GM19238 (cell line): ENCODE results near the gene DDR2.
"Not testable (repeated sequence)": the region's sequence is repeated elsewhere in the genome, so short reads cannot be mapped to it uniquely, and the experiment has no call there.

Experiments
- DNase-seq: peaks from one replicate; pipeline ENCODE4 v3.0.0; 2011; ENCODE audit warnings: low spot score; ENCODE audit not compliant: insufficient read length

DDR2 gene

DNA sequence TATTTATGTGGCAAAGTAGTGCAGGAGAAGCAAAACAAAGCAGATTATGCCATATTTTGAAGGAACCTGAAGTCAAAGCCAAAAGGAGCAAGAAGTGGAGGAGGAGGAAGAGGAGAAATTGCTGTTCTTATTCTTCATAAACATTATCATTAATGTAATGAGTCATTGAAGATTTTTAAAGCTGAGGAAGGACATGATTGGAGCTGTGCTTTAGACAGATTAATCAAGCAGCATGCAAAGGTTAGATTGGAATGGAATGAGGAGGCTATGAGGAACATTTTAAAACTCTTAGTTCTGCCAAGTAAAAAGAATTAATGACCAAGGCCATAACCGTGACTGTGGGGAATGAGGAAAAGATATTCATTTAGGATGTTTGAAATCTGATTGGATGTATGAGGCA lies 125.2 kb downstream of the DDR2 start:
- no peak for DNase-seq

DNA sequence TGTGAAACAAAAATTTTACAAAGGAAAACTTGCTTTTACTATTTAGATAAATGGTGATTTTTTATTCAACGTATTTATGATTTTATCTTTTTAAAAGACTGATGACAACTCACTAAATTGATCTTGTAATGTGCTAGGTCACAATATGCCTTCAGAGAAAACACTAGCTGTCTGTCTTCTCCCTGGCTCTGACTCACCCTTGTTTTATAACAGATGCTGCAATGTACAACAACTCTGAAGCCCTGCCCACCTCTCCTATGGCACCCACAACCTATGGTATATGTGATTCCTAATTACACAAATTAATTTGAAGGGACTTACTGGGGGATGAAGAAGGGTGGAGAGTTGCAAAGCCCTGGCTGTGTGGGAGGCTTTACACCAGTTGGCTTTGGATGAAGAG lies 133.5 kb downstream of the DDR2 start:
- no peak for DNase-seq

DNA sequence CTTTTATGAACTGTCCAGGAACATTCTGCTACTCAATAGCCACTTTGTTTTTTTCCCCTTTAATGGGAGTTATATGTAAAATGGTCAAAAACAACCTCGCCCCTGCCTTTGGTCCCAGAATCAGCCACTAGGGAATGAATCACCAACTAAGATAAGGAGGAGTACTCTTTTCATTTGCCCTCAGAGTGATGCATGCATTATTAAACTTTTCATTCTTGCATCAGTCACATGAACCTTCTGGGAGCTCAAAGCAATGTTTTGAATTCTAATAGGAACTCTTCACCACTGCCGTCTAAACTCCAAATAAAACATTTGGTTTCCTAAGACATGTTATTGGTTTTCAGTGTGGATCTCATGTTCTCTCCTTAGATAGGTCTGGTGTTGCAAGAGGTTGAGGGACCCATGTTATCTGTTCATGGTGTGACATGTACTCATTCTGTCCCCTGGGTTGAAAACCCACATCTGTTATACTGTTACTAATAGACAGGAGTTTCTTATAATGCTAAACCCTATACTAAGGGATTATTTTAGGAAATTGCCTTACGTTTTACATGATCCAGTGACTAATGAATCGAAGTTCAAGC lies 140.4 kb downstream of the DDR2 start:
- DNase-seq: no peak

DNA sequence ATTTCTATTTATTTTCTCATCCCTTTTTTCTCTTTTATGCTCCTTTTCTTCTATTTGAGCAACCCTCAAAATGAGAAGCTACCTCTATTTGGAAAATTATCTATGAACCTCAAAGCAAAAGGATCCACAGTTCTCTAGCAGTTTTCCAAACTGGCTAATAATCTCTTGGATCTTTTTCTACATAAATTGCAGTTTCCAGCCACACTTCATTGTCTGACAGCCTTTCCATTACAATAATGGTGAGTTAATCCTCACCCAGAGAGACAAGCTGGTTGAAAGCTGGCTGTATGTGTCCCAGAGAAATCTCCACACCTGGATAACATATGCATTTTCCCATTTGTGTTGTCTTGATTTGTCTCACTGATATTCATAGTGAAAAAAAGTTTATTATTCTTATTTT lies 141.7 kb downstream of the DDR2 start:
- no peak for DNase-seq

DNA sequence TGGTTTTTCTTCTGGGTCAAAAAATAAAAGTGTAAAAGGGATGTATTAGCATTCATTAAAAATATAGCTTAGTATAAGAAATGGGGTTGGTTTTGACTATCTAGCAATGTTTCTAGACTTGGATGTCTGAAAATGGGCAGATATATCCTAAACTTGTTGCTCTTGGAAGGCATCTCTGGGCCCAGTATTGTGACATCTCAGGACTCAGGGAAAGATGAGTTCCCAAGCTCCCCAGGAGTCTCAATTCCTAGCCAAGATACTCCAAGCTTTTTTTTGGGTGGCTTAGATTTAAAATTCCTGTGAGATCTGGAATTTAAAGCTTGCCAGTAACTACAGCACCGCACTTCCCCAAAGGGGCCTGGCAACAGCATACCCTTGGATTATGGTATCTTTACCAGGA lies 146.8 kb downstream of the DDR2 start:
- no peak for DNase-seq

DNA sequence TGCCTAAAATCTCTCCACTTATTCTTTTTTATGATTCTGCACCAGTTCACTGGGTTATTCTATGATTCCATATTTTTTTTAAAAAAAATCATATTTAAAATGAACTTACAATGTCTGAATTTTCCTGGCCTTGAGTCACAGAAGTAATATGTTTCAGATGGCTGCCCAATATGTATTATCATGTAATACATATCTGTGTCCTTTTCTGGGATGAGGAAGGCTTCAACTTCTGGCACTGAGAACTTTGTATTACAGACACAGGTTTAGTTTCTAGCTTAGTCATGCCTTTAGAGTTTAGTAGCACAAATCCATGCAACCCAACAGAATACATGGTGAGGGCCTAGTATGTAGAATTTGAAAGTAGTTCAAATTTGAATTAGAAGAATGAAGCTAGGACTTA lies 150.4 kb downstream of the DDR2 start:
- no peak for DNase-seq

DNA sequence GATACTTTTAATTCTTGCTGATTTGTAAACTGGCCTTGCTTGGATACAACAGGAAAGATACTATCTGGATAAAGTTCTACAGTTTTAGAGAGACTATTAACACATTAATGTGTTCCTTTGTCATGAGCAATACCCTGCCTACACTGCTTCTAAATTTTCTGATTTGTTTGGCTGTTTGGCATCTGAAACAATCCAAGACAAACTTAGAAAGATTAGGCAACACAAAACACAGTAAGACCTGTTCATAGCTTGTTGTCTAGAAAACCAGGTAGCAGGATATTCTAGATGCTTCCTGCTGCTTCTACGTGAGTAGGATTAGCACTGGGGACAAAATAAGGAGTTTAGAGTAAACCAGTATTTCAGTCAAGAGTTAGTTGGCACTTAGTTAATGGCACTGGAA lies 152.7 kb downstream of the DDR2 start:
- DNase-seq: not testable (repeated sequence)

DNA sequence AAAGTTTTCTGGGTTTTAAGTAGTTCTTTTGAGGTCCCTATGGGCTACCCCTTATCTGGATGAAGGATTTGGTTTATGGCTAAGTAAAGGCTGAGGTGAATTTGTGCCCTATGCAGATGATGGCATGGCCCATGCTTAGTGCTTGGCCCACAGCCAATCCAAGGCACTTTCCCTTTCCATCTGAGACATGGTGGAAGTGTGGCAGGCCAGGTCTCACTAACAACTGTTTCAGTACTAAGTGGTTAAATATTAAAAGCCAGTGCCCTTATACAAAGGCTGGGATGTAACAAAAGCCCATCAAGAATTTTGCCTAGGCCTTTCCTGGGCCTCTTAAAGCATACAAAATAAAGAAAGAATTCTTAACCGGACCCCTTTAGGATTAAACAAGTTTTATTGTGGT lies 156.5 kb downstream of the DDR2 start:
- not testable (repeated sequence) for DNase-seq

DNA sequence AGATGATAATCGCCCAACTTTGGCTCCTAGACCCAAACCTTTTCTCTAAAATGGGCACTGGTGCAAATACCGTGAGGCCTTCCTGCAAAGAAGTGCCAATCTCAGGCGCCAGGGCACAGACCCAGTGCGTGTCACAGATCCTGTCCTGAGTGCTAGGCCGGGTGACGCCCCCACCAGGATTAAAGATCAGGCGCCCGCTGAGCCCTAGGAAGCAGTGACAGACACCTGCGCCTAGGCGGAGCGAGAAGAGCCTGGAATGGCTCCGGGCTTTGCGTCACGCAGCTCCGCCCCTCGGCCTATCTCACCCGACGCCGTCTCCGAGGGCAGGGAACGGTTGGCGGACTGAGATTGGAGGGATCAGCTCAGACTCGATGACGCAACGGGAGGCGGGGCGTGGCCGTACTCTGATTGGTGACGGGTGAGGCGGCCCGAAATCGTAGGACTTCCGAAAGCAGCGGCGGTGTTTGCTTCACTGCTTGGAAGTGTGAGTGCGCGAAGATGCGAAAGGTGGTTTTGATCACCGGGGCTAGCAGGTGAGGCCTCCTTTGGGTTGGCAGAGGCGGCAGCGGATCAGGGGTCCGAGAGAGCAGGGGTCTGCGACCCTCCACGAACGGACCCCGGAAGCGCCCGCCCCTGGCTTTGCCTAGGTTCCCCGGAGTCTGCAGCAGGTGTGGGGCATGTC lies 158.2 kb downstream of the DDR2 start, which contains the start of gene HSD17B7:
Gene HSD17B7 (plus strand): TSS at position 400 of the 682 bp plus-strand sequence. CDS start 99 bp downstream, at position 499.
- DNase-seq: not testable (repeated sequence)

DNA sequence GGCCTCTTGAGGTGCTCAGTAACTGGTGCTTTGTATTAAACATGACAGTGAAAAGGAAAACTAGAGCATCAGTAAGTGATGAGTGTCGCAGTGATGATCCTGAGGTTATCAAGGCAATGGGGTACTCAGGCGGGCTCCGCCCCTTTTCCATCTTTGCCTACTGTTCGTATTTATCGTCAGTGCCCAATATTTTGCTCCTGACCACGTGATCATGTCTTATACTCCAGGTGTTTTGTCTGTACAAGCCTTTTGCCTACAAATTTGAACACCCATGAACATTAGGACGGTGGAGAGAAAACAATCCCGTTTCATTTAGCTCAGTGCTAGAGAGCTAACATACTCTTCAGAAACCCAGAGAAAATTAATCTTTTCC lies 158.7 kb downstream of the DDR2 start:
- not testable (repeated sequence) for DNase-seq

DNA sequence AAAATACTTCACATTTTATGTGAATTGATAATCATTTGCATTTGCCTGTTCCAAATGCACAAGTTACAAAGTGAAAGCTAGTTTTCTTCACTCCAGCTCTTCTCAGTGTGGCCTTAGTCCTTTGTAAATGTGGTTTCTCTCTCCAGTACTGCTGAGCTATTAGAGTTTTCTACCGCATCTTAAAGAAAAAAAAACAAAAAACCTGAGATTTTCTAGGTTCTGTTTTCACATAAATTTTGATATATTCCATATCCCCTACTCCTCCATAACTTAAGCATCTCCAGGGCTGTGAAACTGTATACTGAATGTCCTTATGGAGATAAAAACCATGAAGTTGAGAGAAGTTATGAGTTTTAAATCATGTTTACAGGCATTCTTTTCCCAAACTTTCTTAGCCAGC lies 162.0 kb downstream of the DDR2 start:
- DNase-seq: not testable (repeated sequence)

DNA sequence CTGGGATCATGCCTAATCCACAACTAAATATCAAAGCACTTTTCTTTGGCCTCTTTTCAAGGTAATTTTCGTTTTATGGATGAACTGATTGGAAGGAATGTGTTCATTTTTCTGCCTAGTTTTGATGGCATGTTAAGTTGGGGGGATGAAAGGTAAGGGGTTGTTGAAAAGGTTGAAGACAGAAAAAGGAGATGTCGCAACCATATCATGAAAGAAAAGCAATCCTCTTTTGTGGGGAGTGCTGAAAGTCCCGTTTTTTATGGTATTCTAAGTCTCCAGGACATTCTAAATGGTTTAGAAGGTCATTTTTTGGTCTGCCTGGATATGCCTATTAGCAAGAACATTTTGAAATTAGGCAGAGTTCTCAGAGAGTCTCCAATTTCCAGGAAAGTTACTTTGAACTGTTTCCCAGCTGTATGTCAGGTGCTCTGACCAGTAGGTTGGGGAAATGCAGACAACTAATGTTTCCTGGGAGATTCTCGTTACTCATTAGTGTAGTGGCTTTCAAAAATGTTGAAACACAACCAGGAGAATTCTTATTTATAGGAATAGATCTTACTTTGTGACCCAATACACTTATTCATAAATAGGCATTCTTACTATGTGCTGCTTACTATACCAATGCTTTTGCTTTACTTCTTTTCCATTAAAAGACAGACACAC lies 164.5 kb downstream of the DDR2 start:
- DNase-seq: not testable (repeated sequence)

DNA sequence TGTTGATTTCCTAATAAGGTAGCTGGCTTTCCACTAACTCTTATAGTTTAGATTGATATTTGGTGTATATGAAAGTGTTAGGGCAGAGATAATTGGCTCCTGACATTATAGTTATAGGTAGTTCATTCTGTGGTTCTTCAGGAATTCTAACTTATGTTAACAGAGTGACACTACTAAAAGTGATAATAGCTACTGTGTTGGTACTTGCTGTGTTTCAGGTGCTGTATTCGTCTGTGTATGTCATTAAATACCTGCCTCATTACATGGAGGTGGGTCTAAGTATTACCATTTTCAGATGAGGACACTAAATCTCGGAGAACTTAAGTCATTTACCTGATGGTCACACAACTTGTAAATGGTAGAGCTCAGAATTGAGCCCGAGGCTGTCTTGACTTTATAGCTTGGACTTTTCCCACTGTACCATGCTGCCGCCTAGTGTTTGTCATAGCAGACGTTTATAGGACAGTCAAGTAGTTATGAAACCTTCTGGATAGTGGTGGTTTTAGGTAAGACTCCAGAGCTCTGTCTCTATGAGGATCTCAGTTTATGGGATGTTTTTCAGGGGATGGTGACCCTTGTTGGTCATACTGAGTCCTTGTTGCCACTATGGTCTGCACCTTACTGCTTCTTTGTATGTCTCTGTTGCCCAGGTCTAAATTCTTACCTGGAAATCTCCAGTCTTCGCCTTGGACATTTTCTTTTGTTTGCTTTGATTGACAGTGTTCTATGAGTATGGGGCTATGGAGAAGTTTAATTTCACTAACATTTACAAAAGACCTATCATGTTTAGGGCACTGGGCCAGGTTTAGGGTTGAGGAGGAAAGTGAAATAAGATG lies 167.9 kb downstream of the DDR2 start:
- DNase-seq: not testable (repeated sequence)

DNA sequence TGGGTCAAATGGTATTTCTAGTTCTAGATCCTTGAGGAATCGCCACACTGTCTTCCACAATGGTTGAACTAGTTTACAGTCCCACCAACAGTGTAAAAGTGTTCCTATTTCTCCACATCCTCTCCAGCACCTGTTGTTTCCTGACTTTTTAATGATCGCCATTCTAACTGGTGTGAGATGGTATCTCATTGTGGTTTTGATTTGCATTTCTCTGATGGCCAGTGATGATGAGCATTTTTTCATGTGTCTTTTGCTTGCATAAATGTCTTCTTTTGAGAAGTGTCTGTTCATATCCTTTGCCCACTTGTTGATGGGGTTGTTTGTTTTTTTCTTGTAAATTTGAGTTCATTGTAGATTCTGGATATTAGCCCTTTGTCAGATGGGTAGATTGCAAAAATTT lies 175.2 kb downstream of the DDR2 start:
- DNase-seq: not testable (repeated sequence)

DNA sequence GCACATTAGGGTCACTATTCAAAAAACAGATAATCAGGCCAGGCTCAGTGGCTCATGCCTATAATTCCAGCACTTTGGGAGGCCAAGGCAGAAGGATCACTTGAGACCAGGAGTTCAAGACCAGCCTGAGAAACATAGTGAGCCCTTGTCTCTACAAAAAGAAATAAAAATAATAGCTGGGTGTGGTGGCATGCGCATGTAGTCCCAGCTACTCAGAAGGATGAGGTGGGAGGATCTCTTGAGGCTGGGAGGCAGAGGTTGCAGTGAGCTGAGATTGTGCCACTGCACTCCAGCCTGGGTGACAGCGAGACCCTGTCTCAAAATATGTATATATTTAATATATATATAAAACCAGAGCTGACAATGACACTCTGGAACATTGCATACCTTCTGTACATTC lies 180.1 kb downstream of the DDR2 start:
- DNase-seq: not testable (repeated sequence)

DNA sequence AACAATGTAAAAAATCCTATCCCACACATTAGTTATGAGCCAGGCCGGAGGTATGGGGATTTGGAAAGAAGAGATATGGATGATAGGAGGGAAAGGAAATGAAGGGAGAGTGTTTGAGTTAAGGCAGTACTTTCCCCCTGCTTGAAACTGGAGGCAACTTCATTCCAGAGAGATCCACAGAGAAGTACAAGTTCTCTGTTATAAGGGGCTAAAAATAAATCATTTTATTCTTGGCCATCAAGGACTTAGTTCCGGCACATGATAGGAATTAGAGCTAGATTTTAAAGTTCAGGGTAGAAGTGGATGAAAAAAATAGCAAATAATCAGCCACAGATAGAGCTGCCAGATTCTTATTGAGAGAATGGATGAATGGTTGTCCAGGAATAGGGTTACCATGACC lies 185.9 kb downstream of the DDR2 start:
- DNase-seq: not testable (repeated sequence)

DNA sequence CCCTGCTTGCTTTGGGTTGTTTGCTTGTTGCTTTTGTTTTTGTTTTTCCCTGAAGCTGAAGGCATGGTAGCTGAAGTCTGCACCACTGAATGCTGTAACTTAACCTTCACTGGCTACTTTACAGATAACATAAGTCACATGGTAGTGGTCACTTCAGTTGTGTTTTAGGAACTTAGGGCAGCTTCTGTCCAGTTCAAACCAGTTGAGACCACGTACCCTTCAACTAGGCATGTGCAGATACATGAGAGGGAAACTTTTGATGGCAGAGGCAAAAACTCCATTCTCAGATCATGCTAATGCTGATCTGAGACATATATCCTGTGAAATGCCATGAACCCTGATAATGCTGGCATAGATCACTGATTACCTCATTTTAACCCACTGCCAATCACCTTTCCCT lies 186.4 kb downstream of the DDR2 start:
- DNase-seq: not testable (repeated sequence)

DNA sequence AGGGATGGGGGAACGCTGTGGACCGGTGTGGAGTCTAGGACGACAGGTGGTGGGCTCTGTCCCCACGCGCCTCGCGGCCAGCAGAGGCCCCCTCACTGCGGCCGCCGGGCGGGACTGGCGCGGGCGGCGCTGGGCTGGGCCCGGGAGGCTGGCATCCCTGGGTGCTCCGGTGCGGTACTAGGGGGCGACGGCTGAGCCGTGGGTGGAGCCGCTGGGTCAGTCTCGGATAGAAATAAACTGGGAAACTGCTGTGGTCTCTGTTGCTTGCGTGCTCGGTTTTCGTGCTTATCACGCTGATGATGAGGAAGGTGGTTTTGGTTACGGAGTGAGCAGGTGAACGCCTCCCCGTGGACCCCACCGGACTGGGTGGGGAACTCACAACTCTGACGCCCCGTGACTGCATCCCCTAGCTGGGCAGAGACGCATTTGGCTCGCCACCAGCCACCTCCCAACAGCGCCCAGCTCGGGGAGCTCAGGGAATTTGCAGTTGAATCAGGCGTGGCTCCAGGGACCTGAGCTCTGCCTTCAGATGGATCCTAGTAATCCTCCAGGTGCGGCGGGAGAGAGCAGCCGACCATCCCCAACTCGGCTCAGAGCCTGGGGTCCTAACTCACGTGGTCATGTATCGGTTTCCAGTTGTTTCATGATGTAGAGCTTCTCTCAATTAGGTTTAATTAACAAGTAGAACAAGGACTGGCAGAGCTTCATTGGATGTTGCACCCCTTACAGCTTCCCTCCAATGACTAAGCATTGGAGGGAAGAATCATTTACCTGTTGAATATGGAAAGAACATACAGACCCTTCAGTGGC lies 190.3 kb downstream of the DDR2 start:
- no peak for DNase-seq

DNA sequence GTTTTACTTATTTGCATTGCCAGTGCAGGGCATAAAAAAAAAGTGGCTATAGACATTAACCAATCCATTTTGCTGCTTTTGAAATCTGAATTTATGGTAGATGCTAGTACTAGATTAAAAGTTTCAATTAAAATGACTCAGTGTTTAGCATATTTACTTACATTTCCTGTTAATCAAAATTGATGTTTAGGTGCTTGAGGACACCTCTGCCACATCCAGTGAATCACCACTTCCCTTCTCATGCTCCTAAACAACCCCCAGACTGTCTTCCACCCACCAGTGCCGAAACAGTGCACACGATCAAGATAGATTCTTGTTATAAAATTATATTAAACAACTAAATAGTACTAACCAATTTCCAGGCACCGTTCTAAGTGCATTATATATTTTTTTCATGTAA lies 191.0 kb downstream of the DDR2 start:
- no peak for DNase-seq

DNA sequence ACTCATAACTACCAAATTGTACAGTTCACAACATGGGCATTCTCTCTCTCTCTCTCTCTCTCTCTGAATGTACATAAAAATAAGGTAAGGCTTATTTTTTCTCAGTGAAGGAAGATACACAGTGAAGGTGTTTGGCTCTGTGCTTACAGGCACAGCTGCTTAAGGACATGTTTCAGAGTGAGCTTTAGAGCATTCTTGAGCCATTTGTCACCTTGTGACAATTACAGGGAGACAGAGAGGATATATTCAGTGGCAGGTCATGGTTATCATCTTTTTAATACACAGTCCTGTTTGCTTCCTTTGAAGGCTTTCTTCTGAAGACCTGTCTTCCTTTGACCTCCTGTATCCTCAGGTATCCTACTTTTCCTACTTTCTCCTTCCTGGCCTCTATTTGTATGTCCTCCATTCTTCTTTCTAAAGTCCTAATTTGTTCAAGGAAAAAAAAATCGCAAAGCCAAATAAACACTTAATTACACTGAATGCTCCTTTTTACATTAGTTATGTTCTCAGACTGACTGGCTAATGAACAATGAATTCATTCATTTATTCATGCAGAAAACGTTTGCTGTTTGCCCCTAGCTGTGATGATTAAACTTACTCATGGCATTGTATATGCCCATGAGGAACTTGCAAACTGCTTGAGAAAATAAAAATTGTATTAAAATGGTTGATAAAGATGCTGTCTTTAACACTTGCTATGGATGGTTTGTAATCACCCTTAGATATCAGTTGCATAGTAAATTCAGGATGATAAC lies 191.7 kb downstream of the DDR2 start:
- DNase-seq: no peak
